NCI-H2227 treated with DMSO at 0.1 percent for 48 hours (cell line): Measurements from ENCODE around the gene ZNF385B.
A peak's percentile ranks its signal among the peaks of the same experiment; 100 is the strongest.
"Not testable (repeated sequence)": the region's sequence is repeated elsewhere in the genome, so short reads cannot be mapped to it uniquely, and the experiment has no call there.

Experiments used
- DNase-seq: peaks from one replicate; lab custom pipeline; 2025; lab: John Stamatoyannopoulos, UW

The ZNF385B gene

GRCh38 chr2:179495315-179495714, 366.1 kb downstream of the ZNF385B start:
- DNase-seq, result no peak

GRCh38 chr2:179488563-179488962, 372.8 kb downstream of the ZNF385B start:
- DNase-seq, result no peak

GRCh38 chr2:179487010-179487731, 374.2 kb downstream of the ZNF385B start:
- DNase-seq, result peak; percentile 34

GRCh38 chr2:179483131-179483530, 378.3 kb downstream of the ZNF385B start:
- DNase-seq, result no peak

- DNase-seq, result no peak
Measured at GRCh38 chr2:179479947-179480346, 381.5 kb downstream of the ZNF385B start.

- no peak for DNase-seq
Measured at GRCh38 chr2:179478771-179479170, 382.6 kb downstream of the ZNF385B start.

GRCh38 chr2:179470992-179471391, 390.4 kb downstream of the ZNF385B start:
- no peak for DNase-seq

- no peak for DNase-seq
Measured at GRCh38 chr2:179470089-179470488, 391.3 kb downstream of the ZNF385B start.

- no peak for DNase-seq
Measured at GRCh38 chr2:179467960-179468359, 393.5 kb downstream of the ZNF385B start.

GRCh38 chr2:179467111-179467510, 394.3 kb downstream of the ZNF385B start:
- no peak for DNase-seq

- no peak for DNase-seq
Measured at GRCh38 chr2:179461420-179461819, 400.0 kb downstream of the ZNF385B start.

- no peak for DNase-seq
Measured at GRCh38 chr2:179460181-179460929, 401.1 kb downstream of the ZNF385B start.

GRCh38 chr2:179458113-179458512, 403.3 kb downstream of the ZNF385B start:
- DNase-seq, result not testable (repeated sequence)

- no peak for DNase-seq
Measured at GRCh38 chr2:179455824-179456223, 405.6 kb downstream of the ZNF385B start.

- DNase-seq, result no peak
Measured at GRCh38 chr2:179455172-179455524, 406.3 kb downstream of the ZNF385B start.

- no peak for DNase-seq
Measured at GRCh38 chr2:179454443-179455171, 406.8 kb downstream of the ZNF385B start.

- DNase-seq, result no peak
Measured at GRCh38 chr2:179449010-179449409, 412.4 kb downstream of the ZNF385B start.

GRCh38 chr2:179447839-179448447, 413.5 kb downstream of the ZNF385B start:
- DNase-seq, result no peak

- DNase-seq, result no peak
Measured at GRCh38 chr2:179447421-179447820, 414.0 kb downstream of the ZNF385B start.

- no peak for DNase-seq
Measured at GRCh38 chr2:179446476-179447141, 414.8 kb downstream of the ZNF385B start.

GRCh38 chr2:179444056-179444455, 417.4 kb downstream of the ZNF385B start:
- no peak for DNase-seq

GRCh38 chr2:179443180-179443579, 418.2 kb downstream of the ZNF385B start:
- no peak for DNase-seq
